Measurements from ENCODE around the gene OBI1. TPM values are rescaled to one million over a fixed set of nuclear protein-coding genes. Genes with fewer than 3 reads are reported as not detected.

The OBI1 gene
- total and polyA plus RNA-seq, 2 donors (not counting 3 experiments of a cell fraction or from before 2014, with no cell fraction given): 5.0 to 16.1 TPM

- no TSS peak for BruUV-seq (replicated peaks)
- Histone ChIP-seq H3K36me3 (ENCODE audit: control insufficient read depth in 2 of 2, extremely low read depth in 1 of 2, insufficient read depth in 2 of 2, low read length in 2 of 2) (no peaks in the 10 kb centered on the region), H4K20me1 (replicated peaks; ENCODE audit: control insufficient read depth, extremely low read depth, insufficient read depth, low read length) (no peaks in the 10 kb centered on the region), H3K27me3 (ENCODE audit: control insufficient read depth in 2 of 2, insufficient read depth in 2 of 2, low read length in 2 of 2) (no peaks in the 10 kb centered on the region), H3K9me1 (replicated peaks; ENCODE audit: control insufficient read depth, extremely low read depth, insufficient read depth, low read length) (no peaks in the 10 kb centered on the region), H3K27ac (ENCODE audit: insufficient read depth, low read depth, low read length) (peak overlapping the region; percentile 48), H3K79me2 (ENCODE audit: control insufficient read depth, insufficient read depth, low read length) (peaks cover 38% of the 10 kb centered on the region), H3K4me1 (ENCODE audit: control insufficient read depth, extremely low read depth, insufficient read depth, low read length) (peaks cover 28% of the 10 kb centered on the region), H3K9ac (replicated peaks; ENCODE audit: extremely low read depth, insufficient read depth, low read length) (peak overlapping the region; percentile 93), H3K9me3 (replicated peaks; ENCODE audit: control insufficient read depth, insufficient read depth, low read length) (no peaks in the 10 kb centered on the region), H2AFZ (ENCODE audit: low read depth, low read length) (peak overlapping the region; percentile 26), H3K4me2 (ENCODE audit: insufficient read depth, low read length) (peak overlapping the region; percentile 96), H3K4me3 (replicated peaks in 1 of 3; ENCODE audit: insufficient read depth in 1 of 3, low read depth in 1 of 3, low read length in 3 of 3) (peak overlapping the region; percentile 27 to 97 (median 93))
- POLR2A ChIA-PET: no interaction called here
- FAIRE-seq (no peak), DNase-seq (ENCODE audit: low read depth, low spot score) (peak; percentile 39)
- intact Hi-C loops (cut with micrococcal nuclease) (loop anchor here (2.0 to 10.0 kb wide), 4 partner anchors 51 to 732 kb away; no protein-coding TSS in a partner anchor), dilution Hi-C loops (cut with MboI; ENCODE audit: extremely low pct_ligation_motif_present, low sequenced_read_pairs) (no loop called here)
- no peak for TF ChIP-seq MAX (IDR thresholded peaks at IDR 0.05; ENCODE audit: insufficient read depth, insufficient read length)
- TF ChIP-seq POLR2A (IDR thresholded peaks at IDR 0.05; ENCODE audit: low read depth, low read length): no peak
- no peak for TF ChIP-seq MYC (IDR thresholded peaks at IDR 0.05; ENCODE audit: low read depth, low read length)
- TF ChIP-seq EZH2 (IDR thresholded peaks at IDR 0.05; ENCODE audit: borderline replicate concordance, low read depth, low read length, severe bottlenecking): no peak
- TF ChIP-seq FOS (IDR thresholded peaks at IDR 0.05; ENCODE audit: borderline replicate concordance, insufficient read depth, low read length): no peak
- TF ChIP-seq CTCF (IDR thresholded peaks at IDR 0.05; ENCODE audit: extremely low read depth in 1 of 2, insufficient read depth in 1 of 2, low read depth in 1 of 2, low read length in 2 of 2): no peak
- TF ChIP-seq POLR2AphosphoS5 (IDR thresholded peaks at IDR 0.05; ENCODE audit: insufficient read depth, low read depth, low read length): no peak
- TF ChIP-seq JUN (IDR thresholded peaks at IDR 0.05; ENCODE audit: borderline replicate concordance, insufficient read depth, insufficient read length, low read depth): no peak
- CTCF ChIA-PET: interaction anchor here (0.8 kb wide), 1 partner anchor 9 kb away, joined by 3 read pairs; no protein-coding TSS in a partner anchor
These were observed 958 bp upstream of the OBI1 start for GRCh38 chr13:78659732-78660494.
